Measurements from ENCODE around the gene OR51E1. TPM values are rescaled to one million over a fixed set of nuclear protein-coding genes. Genes with fewer than 3 reads are reported as not detected.

Gene OR51E1
- total and polyA plus RNA-seq, 5 donors = 0.22 to 0.63 (median 0.25) TPM

- Histone ChIP-seq H3K27me3 (ENCODE audit: control insufficient read depth, insufficient read depth) (no peaks in the 10 kb centered on the region), H3K4me1 (ENCODE audit: control insufficient read depth, insufficient read depth, low read length) (no peaks in the 10 kb centered on the region), H3K4me3 (ENCODE audit: low read length) (no peak overlapping the region), H3K9me3 (ENCODE audit: control insufficient read depth, low read length) (no peaks in the 10 kb centered on the region), H3K27ac (ENCODE audit: low read length) (no peak overlapping the region)
- DNase-seq (no peak), ATAC-seq (no peak)
- 77% methylated on average over 2 of the region's 2 CpGs for WGBS
- intact Hi-C loops (cut with DNase I) = no loop called here
Measured at GRCh38 chr11:4682623-4683419, 39.0 kb downstream of the OR51E1 start.

DNA sequence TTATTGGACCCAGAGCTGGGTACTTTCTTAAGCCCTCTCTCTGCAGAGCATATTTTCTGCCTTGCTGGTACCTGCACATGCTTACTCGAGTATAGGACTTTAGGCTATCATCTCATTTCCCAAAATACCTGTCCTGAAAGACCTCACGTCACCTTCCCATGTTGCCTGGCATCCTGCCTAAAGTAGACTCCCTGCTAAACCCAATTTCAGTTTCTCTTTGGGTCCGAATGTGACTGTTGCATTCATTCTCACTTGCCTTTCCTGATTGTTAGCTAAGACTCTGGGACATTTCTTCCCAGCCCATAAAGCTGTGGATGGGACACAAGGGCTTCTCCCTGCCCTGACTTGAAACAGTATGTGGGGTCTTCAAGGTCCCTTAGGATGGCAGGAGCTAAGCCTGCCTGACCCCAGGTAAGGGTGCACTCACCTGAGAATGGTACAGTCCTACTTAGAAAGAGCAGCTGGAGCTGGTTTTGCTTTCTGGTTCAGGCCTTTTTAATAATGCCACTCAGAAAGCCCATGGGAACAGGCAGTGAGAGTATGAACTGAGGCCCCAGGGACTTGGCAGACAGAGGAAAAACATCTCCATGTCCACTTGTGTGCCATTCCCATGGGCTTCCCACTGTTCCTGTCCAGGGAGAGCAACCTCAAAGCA, 41.0 kb downstream of the OR51E1 start:
- WGBS = 76% methylated on average over 3 of the region's 3 CpGs
- no peak for ATAC-seq
- no peaks in the 10 kb centered on the region for H3K27me3 ChIP-seq (ENCODE audit: control insufficient read depth, insufficient read depth)
- intact Hi-C loops (cut with DNase I) = no loop called here
- no peak overlapping the region for H3K4me3 ChIP-seq (ENCODE audit: low read length)
- H3K9me3 ChIP-seq (ENCODE audit: control insufficient read depth, low read length) = no peaks in the 10 kb centered on the region
- H3K27ac ChIP-seq (ENCODE audit: low read length) = no peak overlapping the region
- no peak for DNase-seq
- H3K4me1 ChIP-seq (ENCODE audit: control insufficient read depth, insufficient read depth, low read length) = no peaks in the 10 kb centered on the region

DNA sequence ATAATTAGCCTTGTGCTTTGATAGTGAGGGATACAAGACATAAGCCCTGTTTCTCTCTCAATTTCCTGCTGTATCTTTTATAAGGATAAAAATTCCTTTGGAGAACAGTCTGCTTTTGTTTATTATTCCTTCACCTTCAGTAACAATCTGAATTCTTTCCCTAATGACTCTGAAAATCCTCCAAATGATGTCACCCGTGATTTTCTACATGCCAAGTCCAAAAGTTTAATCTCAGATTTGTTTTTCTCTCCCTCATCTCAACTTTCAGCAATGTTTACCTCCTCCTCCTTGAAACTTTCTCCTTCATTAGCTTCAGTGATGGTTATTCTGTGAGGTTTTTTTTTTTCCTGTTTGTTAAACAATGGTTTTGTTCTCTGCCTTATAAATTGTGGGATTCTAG, 51.7 kb downstream of the OR51E1 start:
- 33% methylated on average over 1 of the region's 1 CpG for WGBS
- Histone ChIP-seq H3K4me1 (ENCODE audit: control insufficient read depth, insufficient read depth, low read length) (no peaks in the 10 kb centered on the region), H3K4me3 (ENCODE audit: low read length) (no peak overlapping the region), H3K27ac (ENCODE audit: low read length) (no peak overlapping the region), H3K9me3 (ENCODE audit: control insufficient read depth, low read length) (no peaks in the 10 kb centered on the region), H3K27me3 (ENCODE audit: control insufficient read depth, insufficient read depth) (no peaks in the 10 kb centered on the region)
- intact Hi-C loops (cut with DNase I) = no loop called here
- DNase-seq (no peak), ATAC-seq (no peak)

GRCh38 chr11:4697585-4697984, 53.8 kb downstream of the OR51E1 start, which contains the start of gene OR51E2:
Gene OR51E2 (minus strand): TSS chr11:4697853. CDS start chr11:4682711, 15,142 bp downstream.
- intact Hi-C loops (cut with DNase I) = no loop called here
- DNase-seq = no peak
- ATAC-seq = no peak
- Histone ChIP-seq H3K27ac (ENCODE audit: low read length) (no peak within 1 kb of the TSS), H3K27me3 (ENCODE audit: control insufficient read depth, insufficient read depth) (no peaks in the 10 kb centered on the region), H3K4me3 (ENCODE audit: low read length) (no peak within 1 kb of the TSS), H3K9me3 (ENCODE audit: control insufficient read depth, low read length) (no peaks in the 10 kb centered on the region), H3K4me1 (ENCODE audit: control insufficient read depth, insufficient read depth, low read length) (no peaks in the 10 kb centered on the region)
- WGBS = 69% methylated on average over 3 of the region's 3 CpGs

DNA sequence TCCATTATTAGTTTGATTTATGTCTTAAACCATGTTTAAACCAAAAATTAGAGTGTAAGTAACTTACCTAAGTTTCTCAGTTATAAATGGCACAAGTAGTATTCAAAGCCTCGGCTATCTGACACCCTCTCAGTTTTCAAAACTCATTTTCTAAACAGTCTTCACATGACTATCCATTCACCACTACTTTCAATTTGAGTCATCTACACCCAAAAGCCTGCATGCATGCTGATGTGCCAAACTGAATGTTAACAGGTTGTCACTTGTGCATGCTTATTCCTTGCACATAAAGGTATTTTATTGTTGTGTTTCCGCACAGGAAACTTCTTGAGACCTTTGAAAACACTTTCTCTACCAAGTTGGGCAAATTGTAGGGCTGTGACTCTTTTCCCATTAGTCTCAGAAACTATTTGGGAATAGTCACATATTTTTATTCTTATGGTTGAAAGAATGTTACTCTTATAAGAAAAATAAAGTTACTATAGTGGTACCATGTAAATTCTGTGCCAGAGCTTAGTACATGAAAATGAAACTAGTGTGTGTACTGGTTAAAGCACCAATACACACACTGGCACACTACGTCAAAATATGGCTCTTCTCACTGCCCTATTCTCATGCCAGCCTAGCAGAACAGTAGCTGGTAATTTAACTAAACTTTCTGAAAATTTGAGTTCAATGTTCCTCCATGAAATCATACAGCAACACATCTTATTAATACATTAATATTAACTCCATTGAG, 56.1 kb downstream of the OR51E1 start:
- H3K4me3 ChIP-seq (ENCODE audit: low read length) = no peak overlapping the region
- 94% methylated on average over 3 of the region's 3 CpGs for WGBS
- ATAC-seq = no peak
- no peaks in the 10 kb centered on the region for H3K9me3 ChIP-seq (ENCODE audit: control insufficient read depth, low read length)
- intact Hi-C loops (cut with DNase I) = no loop called here
- H3K27ac ChIP-seq (ENCODE audit: low read length) = no peak overlapping the region
- H3K27me3 ChIP-seq (ENCODE audit: control insufficient read depth, insufficient read depth) = no peaks in the 10 kb centered on the region
- no peaks in the 10 kb centered on the region for H3K4me1 ChIP-seq (ENCODE audit: control insufficient read depth, insufficient read depth, low read length)
- DNase-seq = no peak

DNA sequence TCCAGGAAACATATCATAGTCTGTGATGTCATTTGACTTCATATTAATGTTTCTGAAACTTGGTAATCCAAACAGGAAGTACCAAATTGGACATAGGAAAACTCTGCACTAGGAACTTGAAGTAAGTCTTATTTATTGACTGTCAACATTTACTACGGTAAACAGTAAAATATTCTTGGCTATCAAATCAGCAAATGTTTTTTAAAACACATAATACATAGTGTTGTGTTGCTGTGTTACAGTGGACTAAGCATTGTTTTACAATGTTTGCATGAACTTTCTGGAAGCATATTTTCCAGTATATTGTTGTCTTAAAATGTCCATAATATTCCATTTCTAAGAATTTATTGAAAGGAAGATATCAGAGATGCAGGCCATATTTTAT, 56.6 kb downstream of the OR51E1 start:
- no peaks in the 10 kb centered on the region for H3K4me1 ChIP-seq (ENCODE audit: control insufficient read depth, insufficient read depth, low read length)
- no peaks in the 10 kb centered on the region for H3K9me3 ChIP-seq (ENCODE audit: control insufficient read depth, low read length)
- 73% methylated on average over 1 of the region's 1 CpG for WGBS
- no peak overlapping the region for H3K27ac ChIP-seq (ENCODE audit: low read length)
- no peaks in the 10 kb centered on the region for H3K27me3 ChIP-seq (ENCODE audit: control insufficient read depth, insufficient read depth)
- H3K4me3 ChIP-seq (ENCODE audit: low read length) = no peak overlapping the region
- no peak for DNase-seq
- intact Hi-C loops (cut with DNase I) = no loop called here
- ATAC-seq = no peak

- Histone ChIP-seq H3K9me3 (ENCODE audit: control insufficient read depth, low read length) (no peaks in the 10 kb centered on the region), H3K27me3 (ENCODE audit: control insufficient read depth, insufficient read depth) (no peaks in the 10 kb centered on the region), H3K4me1 (ENCODE audit: control insufficient read depth, insufficient read depth, low read length) (no peaks in the 10 kb centered on the region), H3K27ac (ENCODE audit: low read length) (no peak within 1 kb of the TSS), H3K4me3 (ENCODE audit: low read length) (no peak within 1 kb of the TSS)
- ATAC-seq = no peak
- intact Hi-C loops (cut with DNase I) = no loop called here
- WGBS = 34% methylated on average over 5 of the region's 5 CpGs
- no peak for DNase-seq
Measured at GRCh38 chr11:4704054-4704789, 60.4 kb downstream of the OR51E1 start, which contains the start of gene MMP26. Gene MMP26 (plus strand): TSS chr11:4704784.

DNA sequence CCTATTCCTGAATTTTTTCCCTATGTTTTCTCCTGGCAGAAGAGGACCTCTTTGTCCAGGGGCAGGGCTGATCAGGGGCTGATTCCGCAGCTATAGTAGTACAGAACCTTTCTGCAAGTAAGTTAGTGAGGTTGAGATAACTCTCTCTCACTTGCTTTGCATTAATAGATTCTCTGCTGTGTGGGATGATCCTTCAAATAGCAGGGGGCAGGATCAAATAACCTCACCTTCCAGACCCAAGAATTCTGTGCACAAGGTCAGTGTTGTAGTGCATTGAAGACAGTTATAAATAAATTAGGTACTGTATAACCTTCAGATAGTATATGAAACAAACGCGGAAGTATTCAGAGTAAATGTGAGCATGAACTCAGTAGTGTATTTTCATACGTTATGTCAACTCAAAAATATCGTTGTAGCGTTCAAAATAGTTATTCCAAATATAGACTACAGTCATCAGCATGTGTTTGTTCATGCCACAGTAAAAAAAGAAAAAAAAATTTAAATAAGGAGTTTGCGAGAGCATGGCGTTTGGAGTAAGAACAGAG, 61.1 kb downstream of the OR51E1 start:
- ATAC-seq (no peak), DNase-seq (no peak)
- no peaks in the 10 kb centered on the region for H3K4me1 ChIP-seq (ENCODE audit: control insufficient read depth, insufficient read depth, low read length)
- intact Hi-C loops (cut with DNase I) = no loop called here
- H3K4me3 ChIP-seq (ENCODE audit: low read length) = no peak overlapping the region
- H3K9me3 ChIP-seq (ENCODE audit: control insufficient read depth, low read length) = no peaks in the 10 kb centered on the region
- no peaks in the 10 kb centered on the region for H3K27me3 ChIP-seq (ENCODE audit: control insufficient read depth, insufficient read depth)
- WGBS = 66% methylated on average over 8 of the region's 8 CpGs
- H3K27ac ChIP-seq (ENCODE audit: low read length) = no peak overlapping the region

Data from right cardiac atrium (tissue), 5 donors.